Progenitor cell of endocrine pancreas (in vitro differentiated cells): ENCODE results near the gene BIRC5. TPM values are rescaled to one million over a fixed set of nuclear protein-coding genes. Genes with fewer than 3 reads are reported as not detected.

Experiments
- DNase-seq: peaks from one replicate; pipeline ENCODE4 v3.0.0; 2021; ENCODE audit warnings: low spot score; ENCODE audit not compliant: unreplicated experiment
- H3K27ac Mint-ChIP-seq: 2 replicates; pipeline ENCODE4 v1.8.0; 2021; ENCODE audit warnings: mild to moderate bottlenecking, moderate library complexity, mixed read lengths
- H3K27me3 Mint-ChIP-seq: 2 replicates; pipeline ENCODE4 v1.8.0; 2021; ENCODE audit warnings: mixed read lengths
- H3K36me3 Mint-ChIP-seq: 2 replicates; pipeline ENCODE4 v1.8.0; 2022; ENCODE audit warnings: mixed read lengths; ENCODE audit not compliant: insufficient read depth
- H3K4me1 Mint-ChIP-seq: 2 replicates; pipeline ENCODE4 v1.8.0; 2021; ENCODE audit warnings: low read depth, mixed read lengths
- H3K4me3 Mint-ChIP-seq: 2 replicates; pipeline ENCODE4 v1.8.0; 2021; ENCODE audit warnings: low read depth, mild to moderate bottlenecking, moderate library complexity, mixed read lengths
- H3K9me3 Mint-ChIP-seq: 2 replicates; pipeline ENCODE4 v1.8.0; 2021; ENCODE audit warnings: low read depth, mixed read lengths
- total RNA-seq: library from RNA; stranded (reverse); gene quantifications from 2 replicates; pipeline ENCODE4 v1.2.1, GENCODE V29; 2021
- TF ChIP-seq, protein P1 (sequence below): fragments of 200-600 bp; sonication (generic); IDR thresholded peaks from one replicate; pipeline ENCODE4 v1.5.0; 2021; ENCODE audit warnings: antibody characterized with exemption, mild to moderate bottlenecking; ENCODE audit not compliant: unreplicated experiment

BIRC5 gene
- total RNA-seq, 1 donor from 2014 or later, result 30.0 TPM

- Mint-ChIP-seq H3K4me3 (no peak overlapping the region), H3K27ac (no peak overlapping the region), H3K4me1 (peaks cover 3% of the 10 kb centered on the region), H3K36me3 (no peaks in the 10 kb centered on the region), H3K27me3 (peaks cover 4% of the 10 kb centered on the region), H3K9me3 (peaks cover 3% of the 10 kb centered on the region)
- DNase-seq, result no peak
- TF ChIP-seq, protein P1, sequence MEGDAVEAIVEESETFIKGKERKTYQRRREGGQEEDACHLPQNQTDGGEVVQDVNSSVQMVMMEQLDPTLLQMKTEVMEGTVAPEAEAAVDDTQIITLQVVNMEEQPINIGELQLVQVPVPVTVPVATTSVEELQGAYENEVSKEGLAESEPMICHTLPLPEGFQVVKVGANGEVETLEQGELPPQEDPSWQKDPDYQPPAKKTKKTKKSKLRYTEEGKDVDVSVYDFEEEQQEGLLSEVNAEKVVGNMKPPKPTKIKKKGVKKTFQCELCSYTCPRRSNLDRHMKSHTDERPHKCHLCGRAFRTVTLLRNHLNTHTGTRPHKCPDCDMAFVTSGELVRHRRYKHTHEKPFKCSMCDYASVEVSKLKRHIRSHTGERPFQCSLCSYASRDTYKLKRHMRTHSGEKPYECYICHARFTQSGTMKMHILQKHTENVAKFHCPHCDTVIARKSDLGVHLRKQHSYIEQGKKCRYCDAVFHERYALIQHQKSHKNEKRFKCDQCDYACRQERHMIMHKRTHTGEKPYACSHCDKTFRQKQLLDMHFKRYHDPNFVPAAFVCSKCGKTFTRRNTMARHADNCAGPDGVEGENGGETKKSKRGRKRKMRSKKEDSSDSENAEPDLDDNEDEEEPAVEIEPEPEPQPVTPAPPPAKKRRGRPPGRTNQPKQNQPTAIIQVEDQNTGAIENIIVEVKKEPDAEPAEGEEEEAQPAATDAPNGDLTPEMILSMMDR, result no peak
Observed at GRCh38 chr17:78249074-78249817, 35.2 kb downstream of the BIRC5 start.

GRCh38 chr17:78249818-78250806 is 36.1 kb downstream of the BIRC5 start:
- H3K27ac Mint-ChIP-seq, result no peak overlapping the region
- H3K9me3 Mint-ChIP-seq, result peaks cover 3% of the 10 kb centered on the region
- no peak overlapping the region for H3K4me3 Mint-ChIP-seq
- H3K36me3 Mint-ChIP-seq, result no peaks in the 10 kb centered on the region
- TF ChIP-seq, protein P1, result no peak
- H3K27me3 Mint-ChIP-seq, result peaks cover 4% of the 10 kb centered on the region
- DNase-seq, result no peak
- peaks cover 5% of the 10 kb centered on the region for H3K4me1 Mint-ChIP-seq

GRCh38 chr17:78250891-78251772 is 37.1 kb downstream of the BIRC5 start:
- Mint-ChIP-seq H3K27me3 (peaks cover 4% of the 10 kb centered on the region), H3K9me3 (no peaks in the 10 kb centered on the region), H3K36me3 (no peaks in the 10 kb centered on the region), H3K4me3 (no peak overlapping the region), H3K27ac (no peak overlapping the region), H3K4me1 (peaks cover 7% of the 10 kb centered on the region)
- TF ChIP-seq, protein P1, result peak; percentile 100
- peak; percentile 87 for DNase-seq

DNA sequence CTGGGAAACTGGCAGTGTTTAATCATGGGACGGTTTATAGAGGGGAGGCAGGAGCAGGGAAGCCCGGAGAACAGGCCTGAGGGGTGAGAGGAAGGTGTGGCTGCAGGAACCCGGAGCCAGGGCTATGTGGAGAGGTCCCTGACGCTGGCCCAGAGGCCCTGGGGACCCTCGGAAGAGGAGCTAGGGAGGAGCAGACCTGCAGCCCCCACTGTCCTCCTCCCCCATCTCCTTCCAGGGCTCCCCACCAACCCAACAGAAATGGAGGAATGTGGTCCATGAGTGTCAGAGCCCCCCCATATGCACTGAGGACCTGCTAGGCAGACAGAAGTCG is 37.7 kb downstream of the BIRC5 start:
- TF ChIP-seq, protein P1, result no peak
- Mint-ChIP-seq H3K4me1 (peaks cover 13% of the 10 kb centered on the region), H3K27me3 (peaks cover 4% of the 10 kb centered on the region), H3K9me3 (no peaks in the 10 kb centered on the region), H3K36me3 (no peaks in the 10 kb centered on the region), H3K27ac (no peak overlapping the region), H3K4me3 (no peak overlapping the region)
- no peak for DNase-seq
